Measurements from ENCODE around the gene KIF1A.

KIF1A gene

GRCh38 chr2:240760576-240761246 is 59.3 kb downstream of the KIF1A start:
- DNase-seq, result no peak

- no peak for DNase-seq
Observed at GRCh38 chr2:240760121-240760520, 59.9 kb downstream of the KIF1A start.

- DNase-seq, result no peak
Observed at GRCh38 chr2:240759459-240759858, 60.6 kb downstream of the KIF1A start.

DNA sequence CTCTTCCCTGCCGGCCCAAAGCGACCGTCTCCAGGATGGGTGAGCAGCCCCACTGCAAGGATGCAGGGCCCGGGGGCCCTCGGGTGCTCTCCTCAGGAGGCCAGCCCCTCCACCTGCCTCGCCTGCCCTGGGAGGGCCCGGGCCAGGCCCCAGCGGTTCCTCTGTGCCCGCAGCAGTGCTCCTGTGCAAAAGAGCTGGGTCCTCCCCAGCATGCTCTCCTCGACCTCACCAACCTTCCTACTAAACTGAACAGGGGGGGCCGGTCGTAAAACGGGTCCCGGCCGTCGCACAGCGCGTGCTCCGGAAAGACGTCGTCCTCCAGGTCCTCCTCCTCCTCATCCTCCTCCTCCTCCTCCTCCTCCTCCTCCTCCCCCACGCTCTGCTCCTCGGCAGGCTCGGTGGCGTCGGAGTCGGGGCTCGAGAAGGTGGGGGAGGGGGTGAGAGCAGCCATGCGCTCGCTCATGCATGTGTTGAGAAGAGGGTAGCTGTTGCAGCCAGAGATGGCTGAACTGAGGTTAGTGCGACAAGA is 62.9 kb downstream of the KIF1A start:
- DNase-seq, result no peak

DNA sequence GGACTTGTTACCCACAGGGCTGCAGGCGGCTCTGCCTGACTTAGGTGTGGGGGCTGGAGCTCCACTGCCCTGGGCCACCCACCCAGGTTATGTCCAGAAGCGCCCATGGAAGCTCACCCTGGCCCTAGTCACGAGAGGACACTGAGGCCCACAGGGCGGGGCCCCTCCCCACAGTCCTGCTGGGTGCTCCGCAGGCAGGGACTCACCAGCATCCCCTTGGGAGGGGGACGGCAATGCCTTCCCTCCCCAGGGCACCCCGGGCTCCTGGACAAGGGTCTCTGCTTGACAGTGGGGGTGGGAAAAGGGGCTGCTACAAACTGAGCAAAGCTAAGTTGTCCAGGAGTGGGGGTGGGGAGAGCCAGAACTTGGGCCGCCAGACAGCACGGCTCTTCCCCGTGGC is 67.8 kb downstream of the KIF1A start:
- DNase-seq, result no peak

DNA sequence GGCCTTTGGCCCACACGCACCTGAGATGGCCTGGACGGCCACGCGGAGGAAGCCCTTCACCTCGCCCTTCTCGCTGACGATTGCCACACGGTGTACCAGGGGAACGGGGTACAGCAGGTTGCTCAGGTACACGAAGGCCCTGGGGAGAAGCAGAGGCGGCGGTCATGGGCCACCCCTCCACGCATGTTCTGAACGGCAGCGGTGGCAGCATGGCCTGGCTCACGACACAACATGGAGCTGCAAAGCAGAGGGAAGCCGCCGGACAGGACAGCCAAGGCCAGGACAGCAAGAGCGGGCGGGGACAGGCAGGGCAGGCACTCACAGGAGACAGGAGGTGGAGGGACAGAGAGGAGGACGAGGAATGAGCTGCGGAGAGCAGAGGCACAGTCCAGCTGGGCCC is 69.6 kb downstream of the KIF1A start:
- no peak for DNase-seq

- DNase-seq, result no peak
Observed at GRCh38 chr2:240749516-240749915, 70.5 kb downstream of the KIF1A start.

GRCh38 chr2:240747256-240747655 is 72.8 kb downstream of the KIF1A start:
- DNase-seq, result no peak

GRCh38 chr2:240746671-240747070 is 73.3 kb downstream of the KIF1A start:
- no peak for DNase-seq

DNA sequence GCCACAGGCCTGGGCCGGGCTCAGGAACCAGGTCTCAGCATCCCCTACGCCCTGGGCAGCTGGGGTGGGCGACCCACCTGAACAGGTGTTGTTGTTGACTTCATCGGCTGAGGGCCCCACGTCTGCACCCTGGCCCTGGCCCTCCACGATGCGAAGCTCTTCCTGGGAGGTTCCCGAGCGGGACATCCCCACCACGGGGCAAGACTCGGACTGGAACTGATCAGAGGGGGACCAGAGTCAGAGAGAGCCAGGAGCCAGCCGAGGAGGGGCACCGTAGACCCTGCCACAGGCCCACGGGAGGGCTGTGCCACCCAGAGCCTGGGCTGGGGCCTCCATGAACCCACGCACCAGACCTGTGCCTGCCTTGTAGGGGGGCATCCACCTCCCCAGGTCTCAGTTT is 74.1 kb downstream of the KIF1A start:
- no peak for DNase-seq

DNA sequence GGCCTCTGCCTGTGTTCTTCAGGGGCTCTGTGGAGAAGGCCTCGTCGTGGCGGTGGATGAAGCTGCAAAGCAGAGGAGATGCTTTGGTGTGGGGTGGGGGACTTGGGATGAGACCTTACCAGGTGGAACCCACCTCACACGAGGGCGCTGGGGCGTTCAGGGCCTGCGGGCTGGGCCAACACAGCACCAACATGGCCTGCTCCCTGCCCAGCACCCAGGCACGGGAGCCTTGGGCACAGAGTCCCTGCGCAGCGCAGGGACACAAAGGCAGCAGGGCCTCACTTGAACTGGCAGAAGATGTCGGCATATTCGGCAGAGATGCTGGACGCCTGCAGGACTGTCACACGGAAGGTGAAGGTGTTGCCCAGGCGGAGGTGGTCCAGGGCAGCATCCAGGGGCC is 74.6 kb downstream of the KIF1A start:
- no peak for DNase-seq

DNA sequence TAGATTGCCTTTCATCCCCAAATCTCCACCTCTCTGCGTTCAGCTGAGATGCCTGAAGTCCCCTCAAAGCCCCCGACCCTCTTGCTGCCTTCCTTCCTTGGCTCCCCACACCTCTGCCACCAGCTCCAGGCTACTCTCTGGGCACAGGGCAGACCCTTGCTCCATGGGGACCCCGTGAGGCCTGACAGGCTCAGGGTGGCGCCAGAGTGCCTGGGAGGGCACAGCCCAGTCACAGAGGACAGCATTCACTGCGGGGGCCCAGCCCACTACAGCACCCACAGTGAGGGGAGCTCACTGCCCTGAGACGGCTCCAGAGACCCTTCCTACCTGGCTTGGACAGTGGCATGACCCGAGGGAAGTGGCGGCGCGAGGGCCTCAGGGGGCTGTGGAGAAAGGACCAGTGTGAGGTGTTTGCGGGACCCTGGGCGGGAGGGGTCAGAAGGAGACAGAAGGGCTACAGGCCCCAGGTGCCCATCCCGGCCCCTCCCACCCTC is 77.4 kb downstream of the KIF1A start:
- no peak for DNase-seq

DNA sequence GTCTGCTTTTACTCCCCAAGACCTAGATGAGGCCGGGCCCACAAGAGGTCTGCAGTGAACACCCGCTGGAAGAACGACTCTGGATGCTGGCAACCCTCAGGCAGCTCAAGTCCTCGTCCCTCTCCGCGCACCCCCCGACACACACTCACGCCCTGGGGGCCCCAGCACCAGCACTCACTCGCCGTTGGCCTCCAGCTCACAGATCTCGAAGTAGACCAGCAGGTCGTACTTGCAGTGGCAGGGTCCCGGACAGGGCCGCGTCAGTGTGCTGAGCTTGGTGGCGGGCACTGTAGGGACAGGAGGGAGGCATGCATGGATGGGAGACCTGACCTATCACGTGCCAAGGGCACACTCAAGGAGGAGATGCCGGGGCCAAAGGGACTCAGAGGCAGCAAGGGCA is 78.9 kb downstream of the KIF1A start:
- DNase-seq, result no peak

GRCh38 chr2:240739797-240740196 is 80.2 kb downstream of the KIF1A start:
- no peak for DNase-seq

GRCh38 chr2:240737958-240738357 is 82.1 kb downstream of the KIF1A start:
- DNase-seq, result no peak

GRCh38 chr2:240737512-240737911 is 82.5 kb downstream of the KIF1A start:
- DNase-seq, result no peak

DNA sequence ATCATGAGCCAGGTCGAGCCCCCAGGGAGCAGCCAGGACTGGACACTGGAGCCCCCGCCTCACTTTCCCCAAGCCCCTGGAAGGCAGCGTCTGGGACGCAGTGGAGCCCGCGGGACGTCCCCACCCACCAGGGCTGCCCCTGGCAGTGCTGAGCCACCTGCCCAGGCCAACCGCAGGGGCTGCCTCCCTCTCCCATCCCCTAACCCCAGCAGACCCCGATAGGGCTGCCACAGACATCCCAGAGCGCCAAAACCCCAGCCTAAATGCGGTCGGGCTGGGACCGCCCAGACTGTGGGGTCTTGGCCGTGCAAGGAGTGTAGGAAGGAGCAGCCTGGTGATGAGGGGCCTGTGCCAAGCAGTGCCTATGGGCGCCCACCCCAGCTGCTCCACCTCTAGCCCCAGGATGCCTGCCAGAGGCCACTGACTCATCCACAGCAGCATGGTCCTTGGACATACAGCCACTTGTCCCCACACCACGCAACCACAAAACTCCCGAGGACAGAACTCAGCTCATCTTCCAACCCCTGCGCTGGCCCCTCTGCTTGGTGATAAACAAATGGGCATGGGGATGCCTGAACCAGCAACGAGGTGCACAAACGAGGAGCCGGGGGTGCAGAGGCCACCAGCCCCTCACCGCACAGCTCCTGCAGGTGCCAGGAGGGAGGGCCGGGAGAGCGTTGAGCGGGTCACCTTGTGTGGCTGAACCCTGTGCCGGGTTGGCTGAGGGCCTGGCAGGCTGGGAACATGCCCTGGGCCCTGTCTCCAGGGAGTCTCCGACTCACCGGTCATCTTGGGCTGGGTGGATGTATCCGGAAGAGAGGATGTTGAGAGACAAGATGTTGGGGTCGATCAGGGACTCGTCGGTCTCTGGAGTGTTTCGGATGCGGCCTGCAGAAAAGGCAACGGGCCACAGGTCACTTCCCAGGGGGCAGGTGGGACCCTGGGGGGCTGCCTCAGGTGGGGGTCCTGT is 83.5 kb downstream of the KIF1A start:
- no peak for DNase-seq

- DNase-seq, result no peak
Observed at GRCh38 chr2:240735476-240735875, 84.5 kb downstream of the KIF1A start.

GRCh38 chr2:240734756-240735155 is 85.3 kb downstream of the KIF1A start:
- DNase-seq, result no peak

DNA sequence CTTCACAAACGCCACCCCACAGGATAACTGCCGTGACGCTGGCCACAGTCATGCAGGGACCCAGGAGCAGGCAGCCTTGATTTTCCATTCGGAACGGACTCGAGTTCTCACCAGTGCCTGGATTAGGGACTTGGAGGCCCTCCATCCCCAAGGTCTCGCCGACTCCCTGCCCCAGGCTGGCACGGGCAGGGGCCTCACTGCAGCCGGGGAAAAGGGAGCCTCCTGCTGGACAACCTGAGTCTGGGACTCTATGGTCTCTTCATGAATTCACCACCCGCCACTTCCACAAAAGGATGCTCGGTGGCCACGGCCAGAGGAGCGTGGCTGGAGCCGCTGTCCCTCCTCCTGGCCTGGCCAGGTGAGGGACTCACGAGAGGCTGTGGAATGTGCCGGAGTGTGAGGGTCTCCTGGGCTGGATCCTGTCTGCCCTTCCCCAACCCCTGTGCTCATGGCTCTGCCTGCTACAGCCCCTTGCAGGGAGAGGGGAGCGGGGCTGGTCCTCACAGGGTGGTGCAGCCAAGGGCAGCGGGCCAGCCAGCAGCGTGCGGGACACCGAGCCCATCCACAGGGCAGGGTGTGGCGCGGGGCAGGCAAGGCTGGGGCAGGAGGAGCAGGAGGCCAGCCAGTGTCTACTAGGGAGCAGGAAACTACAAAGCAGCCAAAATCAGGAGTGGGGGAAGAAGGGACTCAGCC is 86.1 kb downstream of the KIF1A start:
- no peak for DNase-seq

DNA sequence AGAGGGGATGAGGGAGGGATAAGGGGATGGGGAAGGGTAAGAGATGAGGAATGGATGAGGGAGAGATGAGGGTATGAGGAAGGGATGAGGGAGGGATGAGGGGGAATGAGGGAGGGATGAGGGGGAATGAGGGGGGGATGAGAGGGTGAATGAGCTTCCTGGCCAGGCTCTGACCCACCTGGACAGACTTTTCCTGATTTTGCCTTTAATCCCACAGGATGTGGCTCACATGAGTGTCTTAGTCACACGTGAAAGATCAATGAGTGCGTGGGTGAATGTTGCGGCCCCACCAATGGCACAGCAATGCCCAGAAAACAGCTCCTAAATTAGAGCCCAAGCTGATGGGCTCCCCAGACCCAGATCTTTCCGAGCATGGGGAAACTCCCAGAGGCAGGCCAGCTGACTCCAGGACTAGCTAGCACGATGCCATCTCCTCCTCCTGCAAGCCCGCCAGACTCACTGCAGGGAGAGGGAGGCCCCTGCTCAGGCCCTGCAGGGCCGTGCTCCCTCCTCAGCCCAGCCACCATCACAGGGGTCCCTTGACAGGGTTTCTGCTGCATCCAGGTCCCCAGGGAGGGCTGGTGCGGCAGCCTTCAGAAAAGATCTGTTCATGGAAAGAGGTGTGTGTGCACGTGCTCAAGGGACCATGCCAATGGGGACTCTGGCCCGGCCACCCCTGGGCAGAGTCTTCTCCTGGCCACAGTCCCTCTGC is 87.0 kb downstream of the KIF1A start:
- no peak for DNase-seq

- no peak for DNase-seq
Observed at GRCh38 chr2:240732184-240732583, 87.8 kb downstream of the KIF1A start.

DNA sequence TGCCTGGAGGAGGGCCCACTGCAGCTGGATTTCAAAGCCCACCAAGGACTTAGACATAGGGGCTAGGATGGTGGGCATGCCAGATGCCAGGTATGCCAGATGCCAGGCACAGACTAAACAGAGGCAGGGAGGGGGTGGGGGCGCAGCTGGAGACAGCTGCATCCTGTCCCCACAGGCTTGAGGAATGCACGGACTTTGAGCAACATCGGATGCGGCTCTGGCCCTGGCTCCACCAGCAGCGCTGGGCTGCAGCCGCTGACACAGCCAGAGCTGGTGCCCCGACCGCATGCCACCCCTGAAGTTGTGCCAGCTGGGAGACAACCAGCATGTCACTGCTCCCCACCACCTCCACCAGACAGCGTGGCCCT is 88.9 kb downstream of the KIF1A start:
- no peak for DNase-seq
